SK-N-SH (cell line): ENCODE results near the gene POLR1D. TPM values are rescaled to one million over a fixed set of nuclear protein-coding genes. Genes with fewer than 3 reads are reported as not detected.

Experiments used
- CTCF ChIA-PET: fragments of 300-600, 350-600 bp; formaldehyde crosslinking; extraction: SDS; loops from one replicate; lab custom pipeline; 2021; lab: Yijun Ruan, JAX
- POLR2A ChIA-PET: fragments of 350-600 bp; sonication (Branson Sonifier 250); formaldehyde crosslinking; extraction: SDS; loops from one replicate; lab custom pipeline; 2020; ENCODE audit warnings: antibody characterized with exemption, inconsistent platforms; lab: Yijun Ruan, JAX
- DNase-seq: peaks from one replicate; pipeline ENCODE4 v3.0.0; 2012
- H2AFZ ChIP-seq: fragments of 200-600 bp; sonication (generic); 2 replicates; pipeline ENCODE4 v1.8.1; 2016; ENCODE audit warnings: antibody characterized with exemption, mild to moderate bottlenecking, low read depth
- H3F3A ChIP-seq: fragments of 200-600 bp; sonication (generic); replicated peaks from 2 replicates; pipeline ENCODE3; 2016; ENCODE audit warnings: antibody characterized with exemption, mild to moderate bottlenecking; ENCODE audit not compliant: insufficient read depth
- H3K27ac ChIP-seq, 2 experiments: fragments of 200-500 bp in 1 of 2; fragments of 200-600 bp in 1 of 2; sonication (Bioruptor generic) in 1 of 2; sonication (generic), shearing (Covaris generic) in 1 of 2; 2 replicates each; pipeline versions ENCODE4 v1.5.1 to v1.6.1; 2014 to 2016; ENCODE audit warnings: low read depth in 2 of 2, inconsistent platforms in 1 of 2, low read length in 1 of 2, mild to moderate bottlenecking in 1 of 2, mixed read lengths in 1 of 2
- H3K27me3 ChIP-seq: fragments of 200-600 bp; sonication (generic), shearing (Covaris generic); 2 replicates; pipeline ENCODE4 v1.6.1; 2016; ENCODE audit warnings: mixed run types; ENCODE audit not compliant: insufficient read depth
- H3K36me3 ChIP-seq, 2 experiments: fragments of 200-500 bp in 1 of 2; fragments of 200-600 bp in 1 of 2; sonication (Bioruptor generic) in 1 of 2; sonication (generic) in 1 of 2; replicated peaks in 1 of 2; 2 replicates each; pipeline versions ENCODE3 to v1.5.1; 2014 to 2016; ENCODE audit warnings: low read length in 1 of 2, mild to moderate bottlenecking in 1 of 2; ENCODE audit not compliant: insufficient read depth in 2 of 2, control insufficient read depth in 1 of 2
- H3K4me1 ChIP-seq, 2 experiments: fragments of 200-500 bp in 1 of 2; fragments of 200-600 bp in 1 of 2; sonication (Bioruptor generic) in 1 of 2; sonication (generic), shearing (Covaris generic) in 1 of 2; 2 replicates each; pipeline versions ENCODE4 v1.5.1 to v1.6.1; 2014 to 2016; ENCODE audit warnings: low read depth in 1 of 2, low read length in 1 of 2, mixed run types in 1 of 2; ENCODE audit not compliant: insufficient read depth in 2 of 2, control insufficient read depth in 1 of 2
- H3K4me2 ChIP-seq: fragments of 200-600 bp; sonication (generic), shearing (Covaris generic); 2 replicates; pipeline ENCODE4 v1.6.1; 2017; ENCODE audit warnings: mixed run types
- H3K4me3 ChIP-seq, 2 experiments: fragments of 200-500 bp in 1 of 2; fragments of 200-600 bp in 1 of 2; sonication (Bioruptor generic) in 1 of 2; sonication (generic), shearing (Covaris generic) in 1 of 2; 2 replicates each; pipeline versions ENCODE4 v1.5.1 to v1.8.1; 2014 to 2016; ENCODE audit warnings: low read depth in 2 of 2, inconsistent platforms in 1 of 2, low read length in 1 of 2, mild to moderate bottlenecking in 1 of 2, mixed read lengths in 1 of 2, moderate library complexity in 1 of 2
- H3K79me2 ChIP-seq: fragments of 200-600 bp; sonication (generic); 2 replicates; pipeline ENCODE4 v1.8.1; 2017; ENCODE audit warnings: mild to moderate bottlenecking; ENCODE audit not compliant: insufficient read depth
- H3K9ac ChIP-seq: fragments of 200-600 bp; sonication (generic); 2 replicates; pipeline ENCODE4 v1.6.1; 2017; ENCODE audit warnings: mixed run types
- H3K9me2 ChIP-seq: fragments of 200-600 bp; sonication (generic); 2 replicates; pipeline ENCODE4 v1.6.1; 2017; ENCODE audit warnings: mixed run types
- H3K9me3 ChIP-seq: fragments of 200-600 bp; sonication (generic); 2 replicates; pipeline ENCODE4 v1.6.1; 2017; ENCODE audit warnings: mixed run types, mild to moderate bottlenecking, moderate library complexity
- H4K20me1 ChIP-seq: fragments of 200-600 bp; sonication (generic); 2 replicates; pipeline ENCODE4 v1.6.1; 2017; ENCODE audit warnings: mild to moderate bottlenecking, mixed run types; ENCODE audit not compliant: insufficient read depth
- CHD2 ChIP-seq: fragments of 150-350 bp; IDR thresholded peaks from 2 replicates; pipeline ENCODE4 v1.6.1; 2018; ENCODE audit warnings: low read length; ENCODE audit not compliant: partially characterized antibody
- CTCF ChIP-seq: fragments of 200-600 bp; sonication (generic); IDR thresholded peaks from 2 replicates; pipeline ENCODE4 v1.6.1; 2017; ENCODE audit warnings: antibody characterized with exemption, mild to moderate bottlenecking, moderate library complexity
- ELF1 ChIP-seq: IDR thresholded peaks from 2 replicates; pipeline ENCODE4 v1.4.0; 2012
- EP300 ChIP-seq, 2 experiments: IDR thresholded peaks; 2 replicates each; pipeline versions ENCODE4 v1.4.0 to v1.6.1; 2012; ENCODE audit warnings: borderline replicate concordance in 1 of 2, low read depth in 1 of 2, low read length in 1 of 2
- FOSL2 ChIP-seq: IDR thresholded peaks from 2 replicates; pipeline ENCODE4 v1.4.0; 2012; ENCODE audit warnings: low read depth, mild to moderate bottlenecking, moderate library complexity, borderline replicate concordance
- FOXJ3 ChIP-seq: sonication (generic); formaldehyde crosslinking; IDR thresholded peaks from 2 replicates; pipeline ENCODE4 v1.5.1; 2020; ENCODE audit warnings: mild to moderate bottlenecking, missing genetic modification reagents
- GABPA ChIP-seq: IDR thresholded peaks from 2 replicates; pipeline ENCODE4 v1.4.0; 2012; ENCODE audit warnings: low read depth, mild to moderate bottlenecking
- GATA2 ChIP-seq: sonication (generic); formaldehyde crosslinking; IDR thresholded peaks from 2 replicates; pipeline ENCODE4 v1.5.0; 2020; ENCODE audit warnings: mild to moderate bottlenecking, missing genetic modification reagents
- JUND ChIP-seq: IDR thresholded peaks from 2 replicates; pipeline ENCODE4 v1.4.0; 2012
- MEF2A ChIP-seq: IDR thresholded peaks from 2 replicates; pipeline ENCODE4 v1.4.0; 2012; ENCODE audit warnings: low read depth, borderline replicate concordance
- MXI1 ChIP-seq: IDR thresholded peaks from 2 replicates; pipeline ENCODE4 v1.6.1; 2012; ENCODE audit warnings: mild to moderate bottlenecking, low read depth, low read length, improper control_type of control experiment
- POLR2AphosphoS5 ChIP-seq: IDR thresholded peaks from 2 replicates; pipeline ENCODE4 v1.6.1; 2012; ENCODE audit warnings: low read depth, low read length
- RAD21 ChIP-seq: IDR thresholded peaks from 2 replicates; pipeline ENCODE4 v1.6.1; 2012; ENCODE audit warnings: mild to moderate bottlenecking, low read length
- RCOR1 ChIP-seq: fragments of 150-350 bp; IDR thresholded peaks from 2 replicates; pipeline ENCODE4 v1.6.1; 2017; ENCODE audit warnings: antibody characterized with exemption, low read length
- RFX5 ChIP-seq: IDR thresholded peaks from 2 replicates; pipeline ENCODE4 v1.6.1; 2012; ENCODE audit warnings: mild to moderate bottlenecking, improper control_type of control experiment, low read length
- RXRA ChIP-seq: IDR thresholded peaks from 2 replicates; pipeline ENCODE4 v1.4.0; 2012; ENCODE audit warnings: low read depth, mild to moderate bottlenecking, borderline replicate concordance
- SIN3A ChIP-seq: IDR thresholded peaks from 2 replicates; pipeline ENCODE4 v1.6.1; 2012; ENCODE audit warnings: low read depth, mild to moderate bottlenecking, low read length, moderate library complexity, borderline replicate concordance
- TAF1 ChIP-seq: IDR thresholded peaks from 2 replicates; pipeline ENCODE4 v1.6.1; 2012; ENCODE audit warnings: low read depth, mild to moderate bottlenecking, low read length, moderate library complexity, borderline replicate concordance
- TCF12 ChIP-seq: IDR thresholded peaks from 2 replicates; pipeline ENCODE4 v1.4.0; 2012
- TEAD4 ChIP-seq: IDR thresholded peaks from 2 replicates; pipeline ENCODE4 v1.4.0; 2012; ENCODE audit warnings: mild to moderate bottlenecking, borderline replicate concordance; ENCODE audit not compliant: insufficient read depth
- YY1 ChIP-seq: IDR thresholded peaks from 2 replicates; pipeline ENCODE4 v1.4.0; 2012; ENCODE audit warnings: low read depth, mild to moderate bottlenecking
- WGBS: methylation state at CpG from one replicate; pipeline ENCODE4 v1.1.6; 2017; ENCODE audit warnings: low lambda C conversion rate; 5-methylcytosine and 5-hydroxymethylcytosine counted together
- polyA plus RNA-seq, 3 experiments: library from polyadenylated mRNA; depleted of rRNA; stranded (reverse); fragments of >200 nt; gene quantifications; 2 replicates each; pipeline ENCODE4 v1.2.3, GENCODE V29; 2012
- TF ChIP-seq, protein P1 (sequence below): IDR thresholded peaks from 2 replicates; pipeline ENCODE4; 2012
- TF ChIP-seq, protein P2 (sequence below): fragments of 150-350 bp; IDR thresholded peaks from 2 replicates; pipeline ENCODE4 v1.6.1; 2017; ENCODE audit warnings: antibody characterized with exemption, low read length, low read depth, borderline replicate concordance
- TF ChIP-seq, protein P3 (sequence below): IDR thresholded peaks from 2 replicates; pipeline ENCODE4 v1.4.0; 2012; ENCODE audit warnings: low read depth, borderline replicate concordance
- TF ChIP-seq, protein P4 (sequence below): IDR thresholded peaks from 2 replicates; pipeline ENCODE4 v1.6.1; 2012; ENCODE audit warnings: mild to moderate bottlenecking, low read depth, low read length, moderate library complexity

The POLR1D gene
- polyA plus RNA-seq, 1 of the 3 experiments (the other 2 are of a cell fraction): 150 TPM

DNA sequence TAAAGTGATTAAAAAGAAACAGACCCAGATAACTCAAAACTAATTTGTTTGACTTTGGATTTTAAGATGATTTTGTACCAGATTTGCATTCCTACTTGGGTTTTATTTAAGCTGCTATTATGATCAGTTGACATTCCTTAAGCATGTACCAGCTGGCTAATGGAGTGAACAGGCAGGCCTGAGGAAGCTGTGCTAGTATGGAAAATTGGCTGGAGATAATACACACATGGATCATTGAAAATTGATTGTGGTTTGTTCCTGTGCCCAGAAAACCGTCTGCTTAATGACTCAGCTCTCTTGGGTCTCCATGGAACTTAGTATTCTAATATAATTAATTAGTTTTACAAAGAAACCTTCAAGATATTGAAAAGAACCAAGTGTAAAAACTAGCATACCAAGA lies 22.6 kb downstream of the POLR1D start:
- Histone ChIP-seq H3K9ac (no peak overlapping the region), H3K36me3 (peaks cover 13 to 22% of the 10 kb centered on the region in 2 experiments), H3K9me3 (no peaks in the 10 kb centered on the region), H2AFZ (no peak overlapping the region; the same call in 1 of the 2 replicates), H3K27me3 (no peaks in the 10 kb centered on the region), H3K4me2 (peak overlapping the region; percentile 2; the same call in 1 of the 2 replicates), H3F3A (peaks cover 3% of the 10 kb centered on the region), H3K79me2 (peaks cover 20% of the 10 kb centered on the region), H4K20me1 (peaks cover 7% of the 10 kb centered on the region), H3K27ac (peak overlapping the region; percentile 26 to 71; a peak in 2 of 4 replicates), H3K9me2 (no peaks in the 10 kb centered on the region; the same call in 1 of the 2 replicates), H3K4me1 (peaks cover 4 to 15% of the 10 kb centered on the region in 2 experiments; a peak in 2 of 4 replicates), H3K4me3 (no peak overlapping the region)
- CTCF ChIA-PET: interaction anchor here (0.8 to 1.5 kb wide), 2 partner anchors 20 to 182 kb away, joined by 3 read pairs; no protein-coding TSS in a partner anchor
- POLR2A ChIA-PET: no interaction called here
- DNase-seq: no peak
- WGBS: 8% methylated on average over 1 of the region's 1 CpG
- peak; percentile 69 for TF ChIP-seq JUND
- no peak for TF ChIP-seq RFX5
- TF ChIP-seq EP300 (IDR thresholded peaks at IDR 0.05; ENCODE audit: borderline replicate concordance in 1 of 2, low read depth in 1 of 2, low read length in 1 of 2): peak; percentile 63 to 71; a peak in 3 of 4 replicates
- TF ChIP-seq ELF1: no peak
- peak; percentile 33; the same call in 1 of the 2 replicates for TF ChIP-seq FOSL2
- no peak for TF ChIP-seq CTCF
- TF ChIP-seq YY1: no peak
- TF ChIP-seq MXI1: no peak
- TF ChIP-seq CHD2: no peak
- peak; percentile 67; the same call in 1 of the 2 replicates for TF ChIP-seq TEAD4
- no peak for TF ChIP-seq GATA2 (CRISPR knock-in tag)
- TF ChIP-seq FOXJ3 (CRISPR knock-in tag): no peak
- TF ChIP-seq, protein P1, sequence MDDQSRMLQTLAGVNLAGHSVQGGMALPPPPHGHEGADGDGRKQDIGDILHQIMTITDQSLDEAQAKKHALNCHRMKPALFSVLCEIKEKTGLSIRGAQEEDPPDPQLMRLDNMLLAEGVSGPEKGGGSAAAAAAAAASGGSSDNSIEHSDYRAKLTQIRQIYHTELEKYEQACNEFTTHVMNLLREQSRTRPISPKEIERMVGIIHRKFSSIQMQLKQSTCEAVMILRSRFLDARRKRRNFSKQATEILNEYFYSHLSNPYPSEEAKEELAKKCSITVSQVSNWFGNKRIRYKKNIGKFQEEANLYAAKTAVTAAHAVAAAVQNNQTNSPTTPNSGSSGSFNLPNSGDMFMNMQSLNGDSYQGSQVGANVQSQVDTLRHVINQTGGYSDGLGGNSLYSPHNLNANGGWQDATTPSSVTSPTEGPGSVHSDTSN: peak; percentile 80
- peak; percentile 94 for TF ChIP-seq TCF12
- TF ChIP-seq, protein P2, sequence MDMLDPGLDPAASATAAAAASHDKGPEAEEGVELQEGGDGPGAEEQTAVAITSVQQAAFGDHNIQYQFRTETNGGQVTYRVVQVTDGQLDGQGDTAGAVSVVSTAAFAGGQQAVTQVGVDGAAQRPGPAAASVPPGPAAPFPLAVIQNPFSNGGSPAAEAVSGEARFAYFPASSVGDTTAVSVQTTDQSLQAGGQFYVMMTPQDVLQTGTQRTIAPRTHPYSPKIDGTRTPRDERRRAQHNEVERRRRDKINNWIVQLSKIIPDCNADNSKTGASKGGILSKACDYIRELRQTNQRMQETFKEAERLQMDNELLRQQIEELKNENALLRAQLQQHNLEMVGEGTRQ: no peak
- TF ChIP-seq SIN3A: 0 out of 2 replicates have a peak, but pooled peaks have one; percentile 51
- TF ChIP-seq RAD21: no peak
- TF ChIP-seq, protein P3, sequence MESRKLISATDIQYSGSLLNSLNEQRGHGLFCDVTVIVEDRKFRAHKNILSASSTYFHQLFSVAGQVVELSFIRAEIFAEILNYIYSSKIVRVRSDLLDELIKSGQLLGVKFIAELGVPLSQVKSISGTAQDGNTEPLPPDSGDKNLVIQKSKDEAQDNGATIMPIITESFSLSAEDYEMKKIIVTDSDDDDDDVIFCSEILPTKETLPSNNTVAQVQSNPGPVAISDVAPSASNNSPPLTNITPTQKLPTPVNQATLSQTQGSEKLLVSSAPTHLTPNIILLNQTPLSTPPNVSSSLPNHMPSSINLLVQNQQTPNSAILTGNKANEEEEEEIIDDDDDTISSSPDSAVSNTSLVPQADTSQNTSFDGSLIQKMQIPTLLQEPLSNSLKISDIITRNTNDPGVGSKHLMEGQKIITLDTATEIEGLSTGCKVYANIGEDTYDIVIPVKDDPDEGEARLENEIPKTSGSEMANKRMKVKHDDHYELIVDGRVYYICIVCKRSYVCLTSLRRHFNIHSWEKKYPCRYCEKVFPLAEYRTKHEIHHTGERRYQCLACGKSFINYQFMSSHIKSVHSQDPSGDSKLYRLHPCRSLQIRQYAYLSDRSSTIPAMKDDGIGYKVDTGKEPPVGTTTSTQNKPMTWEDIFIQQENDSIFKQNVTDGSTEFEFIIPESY: no peak
- TF ChIP-seq, protein P4, sequence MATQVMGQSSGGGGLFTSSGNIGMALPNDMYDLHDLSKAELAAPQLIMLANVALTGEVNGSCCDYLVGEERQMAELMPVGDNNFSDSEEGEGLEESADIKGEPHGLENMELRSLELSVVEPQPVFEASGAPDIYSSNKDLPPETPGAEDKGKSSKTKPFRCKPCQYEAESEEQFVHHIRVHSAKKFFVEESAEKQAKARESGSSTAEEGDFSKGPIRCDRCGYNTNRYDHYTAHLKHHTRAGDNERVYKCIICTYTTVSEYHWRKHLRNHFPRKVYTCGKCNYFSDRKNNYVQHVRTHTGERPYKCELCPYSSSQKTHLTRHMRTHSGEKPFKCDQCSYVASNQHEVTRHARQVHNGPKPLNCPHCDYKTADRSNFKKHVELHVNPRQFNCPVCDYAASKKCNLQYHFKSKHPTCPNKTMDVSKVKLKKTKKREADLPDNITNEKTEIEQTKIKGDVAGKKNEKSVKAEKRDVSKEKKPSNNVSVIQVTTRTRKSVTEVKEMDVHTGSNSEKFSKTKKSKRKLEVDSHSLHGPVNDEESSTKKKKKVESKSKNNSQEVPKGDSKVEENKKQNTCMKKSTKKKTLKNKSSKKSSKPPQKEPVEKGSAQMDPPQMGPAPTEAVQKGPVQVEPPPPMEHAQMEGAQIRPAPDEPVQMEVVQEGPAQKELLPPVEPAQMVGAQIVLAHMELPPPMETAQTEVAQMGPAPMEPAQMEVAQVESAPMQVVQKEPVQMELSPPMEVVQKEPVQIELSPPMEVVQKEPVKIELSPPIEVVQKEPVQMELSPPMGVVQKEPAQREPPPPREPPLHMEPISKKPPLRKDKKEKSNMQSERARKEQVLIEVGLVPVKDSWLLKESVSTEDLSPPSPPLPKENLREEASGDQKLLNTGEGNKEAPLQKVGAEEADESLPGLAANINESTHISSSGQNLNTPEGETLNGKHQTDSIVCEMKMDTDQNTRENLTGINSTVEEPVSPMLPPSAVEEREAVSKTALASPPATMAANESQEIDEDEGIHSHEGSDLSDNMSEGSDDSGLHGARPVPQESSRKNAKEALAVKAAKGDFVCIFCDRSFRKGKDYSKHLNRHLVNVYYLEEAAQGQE: no peak
- no peak for TF ChIP-seq TAF1
- TF ChIP-seq RCOR1: no peak
- TF ChIP-seq POLR2AphosphoS5: peak; percentile 71; the same call in 1 of the 2 replicates
- TF ChIP-seq RXRA: no peak; the same call in 1 of the 2 replicates
- no peak for TF ChIP-seq MEF2A
- TF ChIP-seq GABPA: no peak
